Hepatocyte (in vitro differentiated cells): Measurements from ENCODE around the gene RSPO1.
"Not testable (repeated sequence)": the region's sequence is repeated elsewhere in the genome, so short reads cannot be mapped to it uniquely, and the experiment has no call there.

Experiments
- CTCF ChIP-seq: fragments of 200-600 bp; sonication (generic); IDR thresholded peaks from 2 replicates; pipeline ENCODE4 v1.5.1; 2016; ENCODE audit warnings: antibody characterized with exemption, mild to moderate bottlenecking; ENCODE audit not compliant: poor library complexity
- EZH2 ChIP-seq: fragments of 200-600 bp; sonication (generic); IDR thresholded peaks from 2 replicates; pipeline ENCODE4 v1.6.1; 2016; ENCODE audit warnings: antibody characterized with exemption, mild to moderate bottlenecking, borderline replicate concordance

GRCh38 chr1:37684182-37684581 lies 49.5 kb upstream of the RSPO1 start:
- not testable (repeated sequence) for TF ChIP-seq CTCF, EZH2
